ENCODE results near the gene CYP26B1. TPM values are rescaled to one million over a fixed set of nuclear protein-coding genes. Genes with fewer than 3 reads are reported as not detected.
A peak's percentile ranks its signal among the peaks of the same experiment; 100 is the strongest.

Gene CYP26B1
- total RNA-seq, 1 donor from 2014 or later: 1.2 TPM

DNA sequence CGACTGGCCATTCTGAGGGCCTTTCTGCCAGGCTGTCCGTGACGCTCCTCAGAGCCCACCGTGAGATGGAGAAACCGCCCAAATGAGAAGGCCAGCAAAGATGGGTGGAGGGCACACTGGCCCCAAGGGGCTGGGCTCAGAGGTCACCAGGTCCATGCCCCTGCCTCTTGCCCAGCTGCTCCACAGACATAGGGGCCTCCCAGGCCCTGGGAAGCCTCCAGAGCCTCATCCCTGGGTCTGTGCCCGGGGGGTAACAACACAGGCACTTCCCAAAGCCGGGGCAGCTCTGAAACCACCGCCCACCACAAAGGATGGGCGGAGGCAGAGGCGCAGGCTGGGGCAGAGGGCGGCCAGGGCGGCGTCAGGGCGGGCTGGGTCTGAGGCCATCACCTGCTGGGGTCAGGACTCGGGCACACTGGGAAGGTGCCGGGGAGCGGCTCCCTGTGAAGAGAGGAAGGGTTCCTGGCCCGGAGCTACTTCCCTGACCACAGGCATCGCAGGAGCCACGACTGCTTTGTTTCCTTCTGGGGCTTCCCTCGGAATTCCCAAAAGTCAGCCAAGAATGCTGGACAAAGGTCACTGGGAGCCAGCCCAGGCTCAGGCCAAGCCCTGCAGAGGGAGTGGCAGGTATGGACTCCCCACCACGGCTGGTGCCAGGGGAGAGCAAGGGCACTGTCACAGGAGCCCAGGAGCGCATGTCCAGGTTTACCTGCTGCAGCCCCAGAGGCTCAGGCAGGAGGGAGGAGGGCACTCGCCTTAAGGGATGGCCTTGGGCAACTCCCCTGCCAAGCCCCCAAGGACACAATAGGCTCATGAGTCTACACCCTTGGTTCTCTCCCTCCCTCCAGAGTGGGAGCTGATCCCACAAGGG lies 9.4 kb downstream of the CYP26B1 start:
- peaks cover 50% of the 10 kb centered on the region for H3K27me3 Mint-ChIP-seq (ENCODE audit: low read depth, unreplicated experiment)
- no peaks in the 10 kb centered on the region for H3K36me3 ChIP-seq (ENCODE audit: insufficient read depth, low read length)
- H3K9me3 ChIP-seq (ENCODE audit: insufficient read depth, low read depth, low read length): no peaks in the 10 kb centered on the region
- TF ChIP-seq EZH2 (IDR thresholded peaks at IDR 0.05; ENCODE audit: insufficient read depth, low read length): no peak
- TF ChIP-seq, protein P1, sequence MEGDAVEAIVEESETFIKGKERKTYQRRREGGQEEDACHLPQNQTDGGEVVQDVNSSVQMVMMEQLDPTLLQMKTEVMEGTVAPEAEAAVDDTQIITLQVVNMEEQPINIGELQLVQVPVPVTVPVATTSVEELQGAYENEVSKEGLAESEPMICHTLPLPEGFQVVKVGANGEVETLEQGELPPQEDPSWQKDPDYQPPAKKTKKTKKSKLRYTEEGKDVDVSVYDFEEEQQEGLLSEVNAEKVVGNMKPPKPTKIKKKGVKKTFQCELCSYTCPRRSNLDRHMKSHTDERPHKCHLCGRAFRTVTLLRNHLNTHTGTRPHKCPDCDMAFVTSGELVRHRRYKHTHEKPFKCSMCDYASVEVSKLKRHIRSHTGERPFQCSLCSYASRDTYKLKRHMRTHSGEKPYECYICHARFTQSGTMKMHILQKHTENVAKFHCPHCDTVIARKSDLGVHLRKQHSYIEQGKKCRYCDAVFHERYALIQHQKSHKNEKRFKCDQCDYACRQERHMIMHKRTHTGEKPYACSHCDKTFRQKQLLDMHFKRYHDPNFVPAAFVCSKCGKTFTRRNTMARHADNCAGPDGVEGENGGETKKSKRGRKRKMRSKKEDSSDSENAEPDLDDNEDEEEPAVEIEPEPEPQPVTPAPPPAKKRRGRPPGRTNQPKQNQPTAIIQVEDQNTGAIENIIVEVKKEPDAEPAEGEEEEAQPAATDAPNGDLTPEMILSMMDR (IDR thresholded peaks at IDR 0.05; ENCODE audit: insufficient read depth, low read depth, low read length): no peak
- DNase-seq (ENCODE audit: low read depth) (no peak), FAIRE-seq (no peak)
- H3K27me3 ChIP-seq (ENCODE audit: insufficient read depth, low read length): peaks cover 11% of the 10 kb centered on the region
- no peaks in the 10 kb centered on the region for H3K36me3 Mint-ChIP-seq (ENCODE audit: low read depth, unreplicated experiment)
- H3K27ac ChIP-seq (ENCODE audit: low read depth, low read length): no peak overlapping the region
- H3K79me2 ChIP-seq (ENCODE audit: insufficient read depth, low read length): no peaks in the 10 kb centered on the region
- no peaks in the 10 kb centered on the region for H3K4me1 ChIP-seq (ENCODE audit: insufficient read depth, low read length)
- H3K9ac ChIP-seq (ENCODE audit: low read length): no peak overlapping the region
- no peaks in the 10 kb centered on the region for H3K4me1 Mint-ChIP-seq (ENCODE audit: low read depth, unreplicated experiment)
- no peaks in the 10 kb centered on the region for H3K9me3 Mint-ChIP-seq (ENCODE audit: unreplicated experiment)
- H4K20me1 ChIP-seq (ENCODE audit: insufficient read depth, low read length): peaks cover 3% of the 10 kb centered on the region
- H3K4me3 ChIP-seq (ENCODE audit: insufficient read depth, low read depth, low read length): no peak overlapping the region
- no peak overlapping the region for H3K27ac Mint-ChIP-seq (ENCODE audit: unreplicated experiment)
- no peak overlapping the region for H3K4me3 Mint-ChIP-seq (ENCODE audit: unreplicated experiment)
- no peak overlapping the region for H3K4me2 ChIP-seq (ENCODE audit: low read length)
- H2AFZ ChIP-seq (ENCODE audit: low read depth, low read length): no peak overlapping the region

DNA sequence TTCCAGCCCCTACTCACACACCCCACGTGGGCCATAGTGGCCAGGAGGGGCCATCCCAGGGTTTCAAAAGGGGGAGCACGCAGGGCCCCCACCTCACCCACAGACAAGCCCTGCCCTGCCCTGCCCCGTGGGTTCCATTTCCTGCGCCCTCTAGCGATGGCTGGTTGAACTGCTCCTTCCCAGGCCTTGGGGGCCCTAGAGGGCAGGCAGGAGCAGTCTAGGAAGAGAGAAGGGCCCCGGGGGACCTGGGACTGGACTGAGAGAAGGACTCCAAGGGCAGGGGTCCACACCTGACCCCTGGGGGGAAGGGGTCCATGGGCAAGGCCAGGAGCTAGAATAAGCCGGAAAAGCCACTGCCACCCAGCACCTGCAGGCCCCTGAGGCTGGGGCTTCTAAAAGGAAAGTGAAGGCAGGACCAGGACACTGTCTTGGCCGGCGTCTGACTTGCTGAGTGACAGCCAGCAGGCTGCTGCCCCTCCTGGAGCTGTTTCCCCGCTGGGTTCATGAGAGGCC lies 10.1 kb downstream of the CYP26B1 start:
- no peaks in the 10 kb centered on the region for H3K4me1 Mint-ChIP-seq (ENCODE audit: low read depth, unreplicated experiment)
- no peak for DNase-seq (ENCODE audit: low read depth)

More for the DNA sequence above, 10.1 kb downstream of the CYP26B1 start:
- Histone ChIP-seq H3K79me2 (ENCODE audit: insufficient read depth, low read length) (no peaks in the 10 kb centered on the region), H3K9me3 (ENCODE audit: insufficient read depth, low read depth, low read length) (no peaks in the 10 kb centered on the region), H3K36me3 (ENCODE audit: insufficient read depth, low read length) (no peaks in the 10 kb centered on the region), H3K4me3 (ENCODE audit: insufficient read depth, low read depth, low read length) (no peak overlapping the region), H3K4me2 (ENCODE audit: low read length) (no peak overlapping the region), H3K9ac (ENCODE audit: low read length) (no peak overlapping the region), H2AFZ (ENCODE audit: low read depth, low read length) (no peak overlapping the region), H3K27ac (ENCODE audit: low read depth, low read length) (no peak overlapping the region), H3K4me1 (ENCODE audit: insufficient read depth, low read length) (no peaks in the 10 kb centered on the region), H4K20me1 (ENCODE audit: insufficient read depth, low read length) (peaks cover under 1% of the 10 kb centered on the region), H3K27me3 (ENCODE audit: insufficient read depth, low read length) (peaks cover 9% of the 10 kb centered on the region)
- peaks cover 52% of the 10 kb centered on the region for H3K27me3 Mint-ChIP-seq (ENCODE audit: low read depth, unreplicated experiment)
- TF ChIP-seq, protein P1 (IDR thresholded peaks at IDR 0.05; ENCODE audit: insufficient read depth, low read depth, low read length): peak; percentile 55
- no peak for TF ChIP-seq EZH2 (IDR thresholded peaks at IDR 0.05; ENCODE audit: insufficient read depth, low read length)
- no peak for FAIRE-seq
- no peaks in the 10 kb centered on the region for H3K9me3 Mint-ChIP-seq (ENCODE audit: unreplicated experiment)
- H3K27ac Mint-ChIP-seq (ENCODE audit: unreplicated experiment): no peak overlapping the region
- no peaks in the 10 kb centered on the region for H3K36me3 Mint-ChIP-seq (ENCODE audit: low read depth, unreplicated experiment)
- H3K4me3 Mint-ChIP-seq (ENCODE audit: unreplicated experiment): no peak overlapping the region

All from astrocyte (in vitro differentiated cells and primary cell).